ENCODE measurements around the gene L3MBTL2. TPM values are rescaled to one million over a fixed set of nuclear protein-coding genes. Genes with fewer than 3 reads are reported as not detected.

L3MBTL2 gene
- total and polyA plus RNA-seq, 2 experiments from 2014 or later = 12.1 to 20.1 TPM

GRCh38 chr22:41250127-41250526 is 45.0 kb downstream of the L3MBTL2 start:
- H3K79me2 ChIP-seq = no peaks in the 10 kb centered on the region
- TF ChIP-seq EZH2phosphoT487 (IDR thresholded peaks at IDR 0.05; ENCODE audit: low read depth, severe bottlenecking, unreplicated experiment) (no peak), EZH2 (IDR thresholded peaks at IDR 0.05; ENCODE audit: borderline replicate concordance) (no peak), CTCF (IDR thresholded peaks at IDR 0.05; ENCODE audit: poor library complexity) (no peak)
- H4K20me1 ChIP-seq (ENCODE audit: insufficient read depth, poor library complexity, severe bottlenecking) = no peaks in the 10 kb centered on the region
- no peak overlapping the region for H3K27ac ChIP-seq
- no peak for DNase-seq (ENCODE audit: low spot score)
- no peaks in the 10 kb centered on the region for H3K9me2 ChIP-seq (replicated peaks; ENCODE audit: insufficient read depth)
- no peak overlapping the region for H3K4me3 ChIP-seq
- 95% methylated on average over 12 of the region's 12 CpGs for WGBS (ENCODE audit: low lambda C conversion rate, missing lambda C conversion rate)
- H2AFZ ChIP-seq = no peak overlapping the region
- no peaks in the 10 kb centered on the region for H3K9me3 ChIP-seq (ENCODE audit: low read depth)
- H3K4me1 ChIP-seq (ENCODE audit: insufficient read depth) = no peaks in the 10 kb centered on the region
- no peaks in the 10 kb centered on the region for H3K36me3 ChIP-seq (replicated peaks; ENCODE audit: insufficient read depth, low read depth)
- no peak overlapping the region for H3K4me2 ChIP-seq
- H3K27me3 ChIP-seq = no peaks in the 10 kb centered on the region

GRCh38 chr22:41252365-41252764 is 47.3 kb downstream of the L3MBTL2 start:
- TF ChIP-seq CTCF (IDR thresholded peaks at IDR 0.05; ENCODE audit: poor library complexity) (no peak), EZH2phosphoT487 (IDR thresholded peaks at IDR 0.05; ENCODE audit: low read depth, severe bottlenecking, unreplicated experiment) (no peak), EZH2 (IDR thresholded peaks at IDR 0.05; ENCODE audit: borderline replicate concordance) (no peak)

GRCh38 chr22:41254230-41254629 is 49.1 kb downstream of the L3MBTL2 start:
- Histone ChIP-seq H3K4me1 (ENCODE audit: insufficient read depth) (no peaks in the 10 kb centered on the region), H4K20me1 (ENCODE audit: insufficient read depth, poor library complexity, severe bottlenecking) (no peaks in the 10 kb centered on the region), H3K36me3 (replicated peaks; ENCODE audit: insufficient read depth, low read depth) (no peaks in the 10 kb centered on the region), H3K27ac (no peak overlapping the region), H3K27me3 (no peaks in the 10 kb centered on the region), H3K4me2 (no peak overlapping the region), H3K4me3 (no peak overlapping the region), H3K79me2 (no peaks in the 10 kb centered on the region), H2AFZ (no peak overlapping the region), H3K9me3 (ENCODE audit: low read depth) (no peaks in the 10 kb centered on the region), H3K9me2 (replicated peaks; ENCODE audit: insufficient read depth) (no peaks in the 10 kb centered on the region)
- no peak for DNase-seq (ENCODE audit: low spot score)
- TF ChIP-seq EZH2 (IDR thresholded peaks at IDR 0.05; ENCODE audit: borderline replicate concordance) = no peak
- no peak for TF ChIP-seq EZH2phosphoT487 (IDR thresholded peaks at IDR 0.05; ENCODE audit: low read depth, severe bottlenecking, unreplicated experiment)
- TF ChIP-seq CTCF (IDR thresholded peaks at IDR 0.05; ENCODE audit: poor library complexity) = no peak
- WGBS (ENCODE audit: low lambda C conversion rate, missing lambda C conversion rate) = 97% methylated on average over 7 of the region's 7 CpGs

More at GRCh38 chr22:41252365-41252764, 47.3 kb downstream of the L3MBTL2 start:
- WGBS (ENCODE audit: low lambda C conversion rate, missing lambda C conversion rate) = 95% methylated on average over 8 of the region's 8 CpGs
- no peak overlapping the region for H3K4me2 ChIP-seq
- H3K27ac ChIP-seq = no peak overlapping the region
- no peak overlapping the region for H3K4me3 ChIP-seq
- H3K4me1 ChIP-seq (ENCODE audit: insufficient read depth) = no peaks in the 10 kb centered on the region
- no peaks in the 10 kb centered on the region for H3K9me3 ChIP-seq (ENCODE audit: low read depth)
- H4K20me1 ChIP-seq (ENCODE audit: insufficient read depth, poor library complexity, severe bottlenecking) = no peaks in the 10 kb centered on the region
- H3K36me3 ChIP-seq (replicated peaks; ENCODE audit: insufficient read depth, low read depth) = no peaks in the 10 kb centered on the region
- H3K9me2 ChIP-seq (replicated peaks; ENCODE audit: insufficient read depth) = no peaks in the 10 kb centered on the region
- no peaks in the 10 kb centered on the region for H3K79me2 ChIP-seq
- no peak overlapping the region for H2AFZ ChIP-seq
- DNase-seq (ENCODE audit: low spot score) = no peak
- no peaks in the 10 kb centered on the region for H3K27me3 ChIP-seq
